ENCODE data around the gene SMARCD3.

DNA sequence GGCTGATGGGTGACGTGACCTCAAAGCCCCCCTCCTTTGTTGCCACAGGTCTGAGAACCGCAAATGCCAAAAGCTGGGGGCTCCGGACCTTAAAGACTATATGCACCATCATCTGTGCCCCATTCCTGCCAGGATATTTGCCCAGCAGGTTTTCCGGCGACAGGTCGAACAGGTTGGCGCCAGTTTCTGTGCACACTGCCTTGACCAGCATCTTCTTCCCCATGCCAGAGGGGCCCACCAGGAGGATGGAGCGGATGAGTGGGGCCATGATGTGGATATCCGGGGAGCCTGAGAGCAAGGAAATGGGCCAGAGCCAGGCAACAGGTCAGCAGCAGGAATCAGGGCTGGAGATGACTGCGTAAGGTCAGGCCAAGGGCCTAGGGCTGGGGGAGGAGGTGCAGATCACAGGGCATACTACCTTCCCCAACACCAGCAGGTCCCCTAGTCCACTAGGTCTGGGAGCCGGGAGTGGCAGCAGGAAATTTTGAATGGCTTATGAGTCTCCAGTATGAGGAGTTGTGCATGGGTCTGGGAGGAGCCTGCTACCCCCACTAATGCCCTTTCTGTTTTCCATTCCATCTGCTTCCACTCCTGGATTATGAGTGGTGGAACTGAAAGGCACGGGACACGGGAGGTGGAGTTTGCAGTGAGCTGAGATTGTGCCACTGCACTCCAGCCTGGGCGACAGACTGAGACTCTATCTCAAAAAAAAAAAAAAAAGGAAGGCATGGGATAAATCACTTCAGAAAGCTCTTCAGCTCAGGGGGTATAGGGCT is 55.1 kb downstream of the SMARCD3 start:
- no peak for TF ChIP-seq POLR2A (IDR thresholded peaks at IDR 0.05; ENCODE audit: extremely low read depth, insufficient read length)
- TF ChIP-seq, protein P1, sequence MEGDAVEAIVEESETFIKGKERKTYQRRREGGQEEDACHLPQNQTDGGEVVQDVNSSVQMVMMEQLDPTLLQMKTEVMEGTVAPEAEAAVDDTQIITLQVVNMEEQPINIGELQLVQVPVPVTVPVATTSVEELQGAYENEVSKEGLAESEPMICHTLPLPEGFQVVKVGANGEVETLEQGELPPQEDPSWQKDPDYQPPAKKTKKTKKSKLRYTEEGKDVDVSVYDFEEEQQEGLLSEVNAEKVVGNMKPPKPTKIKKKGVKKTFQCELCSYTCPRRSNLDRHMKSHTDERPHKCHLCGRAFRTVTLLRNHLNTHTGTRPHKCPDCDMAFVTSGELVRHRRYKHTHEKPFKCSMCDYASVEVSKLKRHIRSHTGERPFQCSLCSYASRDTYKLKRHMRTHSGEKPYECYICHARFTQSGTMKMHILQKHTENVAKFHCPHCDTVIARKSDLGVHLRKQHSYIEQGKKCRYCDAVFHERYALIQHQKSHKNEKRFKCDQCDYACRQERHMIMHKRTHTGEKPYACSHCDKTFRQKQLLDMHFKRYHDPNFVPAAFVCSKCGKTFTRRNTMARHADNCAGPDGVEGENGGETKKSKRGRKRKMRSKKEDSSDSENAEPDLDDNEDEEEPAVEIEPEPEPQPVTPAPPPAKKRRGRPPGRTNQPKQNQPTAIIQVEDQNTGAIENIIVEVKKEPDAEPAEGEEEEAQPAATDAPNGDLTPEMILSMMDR (IDR thresholded peaks at IDR 0.05; ENCODE audit: low read depth, low read length): no peak
- TF ChIP-seq, protein P2, sequence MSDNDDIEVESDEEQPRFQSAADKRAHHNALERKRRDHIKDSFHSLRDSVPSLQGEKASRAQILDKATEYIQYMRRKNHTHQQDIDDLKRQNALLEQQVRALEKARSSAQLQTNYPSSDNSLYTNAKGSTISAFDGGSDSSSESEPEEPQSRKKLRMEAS (IDR thresholded peaks at IDR 0.05; ENCODE audit: low read depth, low read length): no peak

Measured in NB4 (cell line).